Suprapubic skin (tissue), 3 donors: ENCODE measurements around the gene BIRC6.

Experiments
- CTCF ChIP-seq, 2 donors: fragments of 200-600 bp in 1 of 2; fragments of 450-650 bp in 1 of 2; sonication (generic) in 1 of 2; IDR thresholded peaks; one replicate each; pipeline ENCODE4 v1.5.1; 2016 to 2019; ENCODE audit warnings: antibody characterized with exemption in 2 of 2, mild to moderate bottlenecking in 1 of 2, moderate library complexity in 1 of 2
- EP300 ChIP-seq: sonication (generic); formaldehyde crosslinking; IDR thresholded peaks from one replicate; pipeline ENCODE4 v1.6.1; 2017; ENCODE audit warnings: antibody characterized with exemption
- POLR2A ChIP-seq, 2 donors: fragments of 450-650 bp; IDR thresholded peaks; one replicate each; pipeline ENCODE4 v1.6.1; 2017; ENCODE audit warnings: antibody characterized with exemption in 2 of 2, mild to moderate bottlenecking in 2 of 2, moderate library complexity in 2 of 2

- no peak for TF ChIP-seq CTCF (IDR thresholded peaks at IDR 0.05)
- no peak for TF ChIP-seq POLR2A (IDR thresholded peaks at IDR 0.05)
- TF ChIP-seq EP300, result no peak
Observed at GRCh38 chr2:32342801-32343200, 14.0 kb upstream of the BIRC6 start.
